Kidney glomerular epithelial cell (primary cell): Measurements from ENCODE around the gene NIPBL.
A peak's percentile ranks its signal among the peaks of the same experiment; 100 is the strongest.
"Not testable (repeated sequence)": the region's sequence is repeated elsewhere in the genome, so short reads cannot be mapped to it uniquely, and the experiment has no call there.

Experiments used
- DNase-seq: peaks from one replicate; lab custom pipeline; 2025; lab: John Stamatoyannopoulos, UW

The NIPBL gene

GRCh38 chr5:36877667-36878391, 1.3 kb downstream of the NIPBL start:
- peak; percentile 31 for DNase-seq

- no peak for DNase-seq
Measured at GRCh38 chr5:36878392-36879082, 2.0 kb downstream of the NIPBL start.

GRCh38 chr5:36879274-36880033, 2.9 kb downstream of the NIPBL start:
- DNase-seq, result no peak

- no peak for DNase-seq
Measured at GRCh38 chr5:36880761-36881160, 4.2 kb downstream of the NIPBL start.

GRCh38 chr5:36881304-36881703, 4.7 kb downstream of the NIPBL start:
- DNase-seq, result no peak

GRCh38 chr5:36881807-36882206, 5.2 kb downstream of the NIPBL start:
- no peak for DNase-seq

- no peak for DNase-seq
Measured at GRCh38 chr5:36882250-36882649, 5.7 kb downstream of the NIPBL start.

GRCh38 chr5:36883894-36884462, 7.4 kb downstream of the NIPBL start:
- no peak for DNase-seq

GRCh38 chr5:36885149-36885548, 8.6 kb downstream of the NIPBL start:
- DNase-seq, result no peak

GRCh38 chr5:36885566-36886485, 9.3 kb downstream of the NIPBL start:
- no peak for DNase-seq

- DNase-seq, result no peak
Measured at GRCh38 chr5:36886791-36887190, 10.2 kb downstream of the NIPBL start.

GRCh38 chr5:36887532-36887931, 11.0 kb downstream of the NIPBL start:
- DNase-seq, result no peak

GRCh38 chr5:36888303-36888702, 11.7 kb downstream of the NIPBL start:
- DNase-seq, result no peak

GRCh38 chr5:36889264-36889663, 12.7 kb downstream of the NIPBL start:
- DNase-seq, result no peak

GRCh38 chr5:36891266-36891665, 14.7 kb downstream of the NIPBL start:
- no peak for DNase-seq

GRCh38 chr5:36892085-36892830, 15.7 kb downstream of the NIPBL start:
- not testable (repeated sequence) for DNase-seq

- no peak for DNase-seq
Measured at GRCh38 chr5:36894954-36895353, 18.4 kb downstream of the NIPBL start.

- DNase-seq, result no peak
Measured at GRCh38 chr5:36896476-36896875, 19.9 kb downstream of the NIPBL start.

- no peak for DNase-seq
Measured at GRCh38 chr5:36897616-36898015, 21.0 kb downstream of the NIPBL start.

- no peak for DNase-seq
Measured at GRCh38 chr5:36899860-36900259, 23.3 kb downstream of the NIPBL start.

GRCh38 chr5:36900283-36900682, 23.7 kb downstream of the NIPBL start:
- no peak for DNase-seq
